RWPE2 (cell line): ENCODE measurements around the gene USP53.
"Not testable (repeated sequence)": the region's sequence is repeated elsewhere in the genome, so short reads cannot be mapped to it uniquely, and the experiment has no call there.

Experiments
- ATAC-seq: fragments of 200-7000 bp; cut with Tn5 transposase; 3 replicates; pipeline ENCODE4 v1.9.1; 2021; ENCODE audit warnings: low read depth
- DNase-seq: peaks from one replicate; pipeline ENCODE4 v3.0.0-alpha.2; 2020; ENCODE audit warnings: low spot score
- H3K27ac ChIP-seq: fragments of 450-650 bp; 2 replicates; pipeline ENCODE4 v1.5.1; 2017; ENCODE audit warnings: mild to moderate bottlenecking; ENCODE audit not compliant: poor library complexity, severe bottlenecking
- H3K27me3 ChIP-seq: fragments of 250-450 bp; sonication (Bioruptor Pico); 2 replicates; pipeline ENCODE4 v1.5.1; 2021; ENCODE audit warnings: mild to moderate bottlenecking, moderate library complexity; ENCODE audit not compliant: insufficient read depth, poor library complexity, severe bottlenecking
- H3K36me3 ChIP-seq: fragments of 250-450 bp; sonication (Bioruptor Pico); 2 replicates; pipeline ENCODE4 v1.5.1; 2020; ENCODE audit warnings: low read depth, mild to moderate bottlenecking, moderate library complexity
- H3K4me1 ChIP-seq: fragments of 250-450 bp; sonication (Bioruptor Pico); 2 replicates; pipeline ENCODE4 v1.5.1; 2021; ENCODE audit warnings: mild to moderate bottlenecking, moderate library complexity; ENCODE audit not compliant: insufficient read depth, poor library complexity, severe bottlenecking
- H3K4me3 ChIP-seq: fragments of 250-450 bp; sonication (Bioruptor Pico); 2 replicates; pipeline ENCODE4 v1.5.1; 2021; ENCODE audit warnings: mild to moderate bottlenecking, moderate library complexity; ENCODE audit not compliant: severe bottlenecking
- H3K9me3 ChIP-seq: fragments of 250-450 bp; sonication (Bioruptor Pico); 2 replicates; pipeline ENCODE4 v1.5.1; 2021; ENCODE audit warnings: mild to moderate bottlenecking, moderate library complexity; ENCODE audit not compliant: severe bottlenecking
- TF ChIP-seq, protein P1 (sequence below): fragments of 450-650 bp; IDR thresholded peaks from one replicate; pipeline ENCODE4 v1.5.1; 2017; ENCODE audit warnings: mild to moderate bottlenecking, moderate library complexity; ENCODE audit not compliant: poor library complexity, severe bottlenecking

USP53 gene

DNA sequence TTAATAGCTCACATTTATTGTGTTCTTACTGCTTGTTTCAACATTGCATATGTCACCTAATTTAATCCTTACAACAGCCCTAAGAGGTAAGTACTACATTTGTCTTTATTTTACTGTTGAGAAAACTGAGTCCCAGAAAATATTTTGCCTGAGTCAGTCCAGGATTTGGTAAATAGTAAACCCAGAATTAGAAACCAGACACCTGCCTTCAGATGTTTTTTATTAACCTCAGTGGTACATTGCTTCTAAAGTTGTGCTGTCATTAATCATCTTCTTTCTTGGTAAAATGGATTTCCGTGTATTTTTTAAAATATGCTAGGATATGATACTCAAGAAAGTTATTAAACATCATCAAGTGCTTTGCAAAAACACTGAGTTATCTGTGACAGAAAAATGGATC, 31.4 kb downstream of the USP53 start:
- Histone ChIP-seq H3K27ac (no peak overlapping the region), H3K36me3 (peaks cover 65% of the 10 kb centered on the region), H3K4me3 (no peak overlapping the region), H3K27me3 (no peaks in the 10 kb centered on the region), H3K4me1 (no peaks in the 10 kb centered on the region), H3K9me3 (no peaks in the 10 kb centered on the region)
- DNase-seq, result no peak
- TF ChIP-seq, protein P1, sequence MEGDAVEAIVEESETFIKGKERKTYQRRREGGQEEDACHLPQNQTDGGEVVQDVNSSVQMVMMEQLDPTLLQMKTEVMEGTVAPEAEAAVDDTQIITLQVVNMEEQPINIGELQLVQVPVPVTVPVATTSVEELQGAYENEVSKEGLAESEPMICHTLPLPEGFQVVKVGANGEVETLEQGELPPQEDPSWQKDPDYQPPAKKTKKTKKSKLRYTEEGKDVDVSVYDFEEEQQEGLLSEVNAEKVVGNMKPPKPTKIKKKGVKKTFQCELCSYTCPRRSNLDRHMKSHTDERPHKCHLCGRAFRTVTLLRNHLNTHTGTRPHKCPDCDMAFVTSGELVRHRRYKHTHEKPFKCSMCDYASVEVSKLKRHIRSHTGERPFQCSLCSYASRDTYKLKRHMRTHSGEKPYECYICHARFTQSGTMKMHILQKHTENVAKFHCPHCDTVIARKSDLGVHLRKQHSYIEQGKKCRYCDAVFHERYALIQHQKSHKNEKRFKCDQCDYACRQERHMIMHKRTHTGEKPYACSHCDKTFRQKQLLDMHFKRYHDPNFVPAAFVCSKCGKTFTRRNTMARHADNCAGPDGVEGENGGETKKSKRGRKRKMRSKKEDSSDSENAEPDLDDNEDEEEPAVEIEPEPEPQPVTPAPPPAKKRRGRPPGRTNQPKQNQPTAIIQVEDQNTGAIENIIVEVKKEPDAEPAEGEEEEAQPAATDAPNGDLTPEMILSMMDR, result no peak
- no peak for ATAC-seq

DNA sequence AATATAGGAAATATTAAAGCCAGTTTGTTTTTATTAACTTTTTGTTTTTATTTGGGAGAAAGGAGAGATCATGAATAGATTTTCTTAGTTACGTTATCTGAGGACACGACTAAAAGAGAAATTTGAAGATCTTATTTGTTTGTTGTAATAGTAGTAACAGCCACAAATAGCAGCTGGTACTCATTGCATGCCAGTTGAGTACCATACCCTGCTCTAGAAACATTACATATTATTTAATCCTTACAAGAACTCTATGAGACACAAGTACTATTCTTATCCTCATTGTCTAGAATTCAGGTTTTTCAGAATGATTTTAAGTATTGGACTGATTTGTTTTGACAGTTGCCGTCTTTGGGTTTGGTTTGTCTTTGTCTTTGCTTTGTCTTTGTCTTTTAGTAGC, 31.8 kb downstream of the USP53 start:
- peaks cover 64% of the 10 kb centered on the region for H3K36me3 ChIP-seq
- TF ChIP-seq, protein P1, result no peak
- no peak overlapping the region for H3K27ac ChIP-seq
- H3K27me3 ChIP-seq, result no peaks in the 10 kb centered on the region
- no peak for DNase-seq
- H3K4me1 ChIP-seq, result no peaks in the 10 kb centered on the region
- no peaks in the 10 kb centered on the region for H3K9me3 ChIP-seq
- H3K4me3 ChIP-seq, result no peak overlapping the region
- ATAC-seq, result no peak

DNA sequence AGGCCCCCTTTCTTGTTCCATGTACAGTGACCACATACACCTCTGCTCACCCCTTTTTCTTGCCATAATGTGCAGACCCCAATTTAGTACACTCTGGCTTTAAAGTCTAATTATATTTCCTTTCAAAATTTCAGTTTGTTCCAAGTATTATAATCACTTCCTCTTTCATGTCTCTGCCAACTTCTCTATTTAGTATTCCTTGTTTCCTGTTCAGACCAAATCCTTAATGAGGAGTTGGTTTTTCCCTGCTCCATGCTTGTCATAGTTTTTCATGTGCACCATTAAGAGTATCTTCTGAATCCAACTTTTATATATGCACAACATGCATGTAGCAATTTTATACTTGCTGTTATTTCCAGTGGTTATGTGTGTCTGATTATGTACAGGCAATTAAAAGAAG, 32.3 kb downstream of the USP53 start:
- H3K27ac ChIP-seq, result no peak overlapping the region
- TF ChIP-seq, protein P1, result no peak
- no peak overlapping the region for H3K4me3 ChIP-seq
- no peaks in the 10 kb centered on the region for H3K9me3 ChIP-seq
- no peak for ATAC-seq
- no peak for DNase-seq
- peaks cover 61% of the 10 kb centered on the region for H3K36me3 ChIP-seq
- H3K4me1 ChIP-seq, result no peaks in the 10 kb centered on the region
- H3K27me3 ChIP-seq, result no peaks in the 10 kb centered on the region

GRCh38 chr4:119246177-119246733, 33.7 kb downstream of the USP53 start:
- ATAC-seq (no peak), DNase-seq (no peak)
- Histone ChIP-seq H3K9me3 (no peaks in the 10 kb centered on the region), H3K27me3 (no peaks in the 10 kb centered on the region), H3K4me3 (no peak overlapping the region), H3K27ac (no peak overlapping the region), H3K36me3 (peaks cover 64% of the 10 kb centered on the region), H3K4me1 (no peaks in the 10 kb centered on the region)
- TF ChIP-seq, protein P1, result no peak

DNA sequence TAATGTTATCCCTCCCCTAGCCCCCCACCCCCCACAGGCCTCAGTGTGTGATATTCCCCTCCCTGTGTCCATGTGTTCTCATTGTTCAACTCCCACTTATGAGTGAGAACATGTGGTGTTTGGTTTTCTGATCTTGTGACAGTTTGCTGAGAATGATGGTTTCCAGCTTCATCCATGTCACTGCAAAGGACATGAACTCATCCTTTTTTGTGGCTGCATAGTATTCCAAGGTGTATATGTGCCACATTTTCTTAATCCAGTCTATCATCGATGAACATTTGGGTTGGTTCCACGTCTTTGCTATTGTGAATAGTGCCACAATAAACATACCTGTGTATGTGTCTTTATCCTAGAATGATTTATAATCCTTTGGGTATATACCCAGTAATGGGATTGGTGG, 38.5 kb downstream of the USP53 start:
- not testable (repeated sequence) for H3K4me3 ChIP-seq, H3K9me3 ChIP-seq, H3K27ac ChIP-seq, ATAC-seq, DNase-seq, H3K27me3 ChIP-seq, H3K4me1 ChIP-seq
- peaks cover 66% of the 10 kb centered on the region for H3K36me3 ChIP-seq

DNA sequence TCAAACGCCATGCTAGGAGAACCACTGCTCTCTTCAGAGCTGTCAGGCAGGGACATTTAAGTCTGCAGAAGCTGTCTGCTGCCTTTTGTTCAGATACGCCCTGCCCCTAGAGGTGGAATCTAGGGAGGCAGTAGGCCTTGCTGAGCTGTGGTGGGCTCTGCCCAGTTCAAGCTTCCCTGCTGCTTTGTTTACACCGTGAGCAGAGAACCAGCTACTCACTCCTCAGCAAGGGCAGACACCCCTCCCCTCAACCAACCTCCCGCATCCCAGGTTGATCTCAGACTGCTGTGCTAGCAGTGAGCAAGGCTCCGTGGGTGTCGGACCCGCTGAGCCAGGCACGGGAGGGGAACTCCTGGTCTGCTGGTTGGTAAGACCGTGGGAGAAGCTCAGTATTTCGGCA, 42.7 kb downstream of the USP53 start:
- not testable (repeated sequence) for H3K9me3 ChIP-seq, DNase-seq, H3K4me3 ChIP-seq, H3K4me1 ChIP-seq, ATAC-seq, H3K27me3 ChIP-seq, H3K27ac ChIP-seq
- H3K36me3 ChIP-seq, result peaks cover 69% of the 10 kb centered on the region
